Measurements from ENCODE around the gene ADGRV1.

Gene ADGRV1

DNA sequence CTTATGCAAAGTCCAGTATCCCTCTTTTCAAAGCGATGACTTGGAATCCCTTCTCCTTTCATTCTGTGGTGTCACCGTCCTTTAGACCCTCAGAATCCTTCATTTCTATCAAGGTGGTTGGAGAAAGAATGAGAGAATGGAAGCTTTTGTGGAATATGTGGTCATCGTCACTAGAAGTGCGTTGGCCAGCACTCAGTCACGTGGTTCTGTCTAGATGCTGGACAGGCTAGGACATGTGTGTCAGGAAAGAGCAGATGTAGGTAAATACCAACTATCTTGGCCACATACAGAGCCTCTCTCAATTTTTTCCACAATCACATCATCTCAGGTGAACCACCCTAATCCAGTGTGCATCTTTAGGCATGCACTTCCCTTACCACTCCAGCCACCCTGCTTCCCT, 618.5 kb downstream of the ADGRV1 start:
- no peak overlapping the region for H3K4me3 ChIP-seq (replicated peaks; ENCODE audit: insufficient read depth, low read length)
- TF ChIP-seq GABPA (IDR thresholded peaks at IDR 0.05; ENCODE audit: low read depth): no peak
- TF ChIP-seq POLR2AphosphoS5 (IDR thresholded peaks at IDR 0.05; ENCODE audit: low read depth): no peak
- TF ChIP-seq, protein P1, sequence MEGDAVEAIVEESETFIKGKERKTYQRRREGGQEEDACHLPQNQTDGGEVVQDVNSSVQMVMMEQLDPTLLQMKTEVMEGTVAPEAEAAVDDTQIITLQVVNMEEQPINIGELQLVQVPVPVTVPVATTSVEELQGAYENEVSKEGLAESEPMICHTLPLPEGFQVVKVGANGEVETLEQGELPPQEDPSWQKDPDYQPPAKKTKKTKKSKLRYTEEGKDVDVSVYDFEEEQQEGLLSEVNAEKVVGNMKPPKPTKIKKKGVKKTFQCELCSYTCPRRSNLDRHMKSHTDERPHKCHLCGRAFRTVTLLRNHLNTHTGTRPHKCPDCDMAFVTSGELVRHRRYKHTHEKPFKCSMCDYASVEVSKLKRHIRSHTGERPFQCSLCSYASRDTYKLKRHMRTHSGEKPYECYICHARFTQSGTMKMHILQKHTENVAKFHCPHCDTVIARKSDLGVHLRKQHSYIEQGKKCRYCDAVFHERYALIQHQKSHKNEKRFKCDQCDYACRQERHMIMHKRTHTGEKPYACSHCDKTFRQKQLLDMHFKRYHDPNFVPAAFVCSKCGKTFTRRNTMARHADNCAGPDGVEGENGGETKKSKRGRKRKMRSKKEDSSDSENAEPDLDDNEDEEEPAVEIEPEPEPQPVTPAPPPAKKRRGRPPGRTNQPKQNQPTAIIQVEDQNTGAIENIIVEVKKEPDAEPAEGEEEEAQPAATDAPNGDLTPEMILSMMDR (IDR thresholded peaks at IDR 0.05; ENCODE audit: insufficient read depth, low read length): no peak
- H3K27me3 ChIP-seq (ENCODE audit: insufficient read depth, poor library complexity, severe bottlenecking): no peaks in the 10 kb centered on the region
- no peak overlapping the region for H3K27ac ChIP-seq (replicated peaks)
- no peak for DNase-seq (ENCODE audit: low read depth in 1 of 2, low spot score in 1 of 2)

GRCh38 chr5:91177639-91178038, 619.0 kb downstream of the ADGRV1 start:
- no peak for DNase-seq (ENCODE audit: low read depth in 1 of 2, low spot score in 1 of 2)
- TF ChIP-seq, protein P1 (IDR thresholded peaks at IDR 0.05; ENCODE audit: insufficient read depth, low read length): no peak
- no peak for TF ChIP-seq GABPA (IDR thresholded peaks at IDR 0.05; ENCODE audit: low read depth)
- TF ChIP-seq REST (IDR thresholded peaks at IDR 0.05; ENCODE audit: insufficient replicate concordance, low read depth): no peak
- TF ChIP-seq POLR2AphosphoS5 (IDR thresholded peaks at IDR 0.05; ENCODE audit: low read depth): no peak
- no peak for TF ChIP-seq SPI1 (IDR thresholded peaks at IDR 0.05; ENCODE audit: borderline replicate concordance, low read depth)
- no peak overlapping the region for H3K4me3 ChIP-seq (replicated peaks; ENCODE audit: insufficient read depth, low read length)
- H3K27me3 ChIP-seq (ENCODE audit: insufficient read depth, poor library complexity, severe bottlenecking): no peaks in the 10 kb centered on the region
- H3K27ac ChIP-seq (replicated peaks): no peak overlapping the region

DNA sequence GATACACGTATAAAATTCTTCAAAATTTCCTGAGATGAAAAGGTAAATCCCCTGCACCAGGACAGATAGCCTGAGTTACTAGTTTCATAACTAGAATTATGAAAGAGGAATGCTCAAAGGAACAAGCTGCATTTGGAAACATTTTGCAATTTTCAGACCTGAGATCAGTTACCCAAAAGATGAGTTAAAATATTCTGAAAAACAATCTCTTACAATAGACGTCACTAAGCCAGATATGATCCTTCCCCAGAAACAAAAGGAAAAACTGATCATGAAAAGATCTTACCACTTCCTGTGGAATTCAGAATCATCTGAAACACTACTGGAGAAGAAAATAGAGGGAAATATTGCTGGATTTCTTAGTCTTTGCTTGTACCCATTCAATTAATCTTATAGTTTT, 619.9 kb downstream of the ADGRV1 start:
- peak in 1 of 2 experiments; percentile 43 for DNase-seq (ENCODE audit: low read depth in 1 of 2, low spot score in 1 of 2)
- Histone ChIP-seq H3K27ac (replicated peaks) (peak overlapping the region; percentile 35; the same call in 1 of the 2 replicates), H3K27me3 (ENCODE audit: insufficient read depth, poor library complexity, severe bottlenecking) (no peaks in the 10 kb centered on the region), H3K4me3 (replicated peaks; ENCODE audit: insufficient read depth, low read length) (no peak overlapping the region)
- TF ChIP-seq SPI1 (IDR thresholded peaks at IDR 0.05; ENCODE audit: borderline replicate concordance, low read depth) (no peak), POLR2AphosphoS5 (IDR thresholded peaks at IDR 0.05; ENCODE audit: low read depth) (no peak), REST (IDR thresholded peaks at IDR 0.05; ENCODE audit: insufficient replicate concordance, low read depth) (no peak), GABPA (IDR thresholded peaks at IDR 0.05; ENCODE audit: low read depth) (no peak)
- TF ChIP-seq, protein P1 (IDR thresholded peaks at IDR 0.05; ENCODE audit: insufficient read depth, low read length): no peak

DNA sequence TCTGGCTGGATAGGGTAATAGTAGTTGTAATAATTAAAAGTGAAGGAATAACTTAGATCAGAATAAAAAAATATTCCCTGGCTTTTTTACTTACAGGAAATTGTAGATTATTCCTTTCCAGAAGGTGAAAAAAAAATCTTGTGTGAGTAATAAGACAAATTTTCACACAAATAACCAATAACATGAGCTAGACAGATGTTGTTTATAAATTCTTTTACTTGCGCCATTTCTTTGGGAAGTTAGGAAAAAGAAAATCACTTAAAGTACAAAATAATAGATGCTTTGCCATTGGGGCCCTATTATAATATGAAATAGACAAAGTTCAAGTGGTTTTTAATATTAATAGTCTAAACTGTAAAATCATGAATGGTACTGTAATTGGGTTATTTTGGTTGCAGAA, 620.4 kb downstream of the ADGRV1 start:
- TF ChIP-seq POLR2AphosphoS5 (IDR thresholded peaks at IDR 0.05; ENCODE audit: low read depth): no peak
- TF ChIP-seq REST (IDR thresholded peaks at IDR 0.05; ENCODE audit: insufficient replicate concordance, low read depth): no peak
- no peak for TF ChIP-seq GABPA (IDR thresholded peaks at IDR 0.05; ENCODE audit: low read depth)
- TF ChIP-seq, protein P1 (IDR thresholded peaks at IDR 0.05; ENCODE audit: insufficient read depth, low read length): no peak
- no peak for TF ChIP-seq SPI1 (IDR thresholded peaks at IDR 0.05; ENCODE audit: borderline replicate concordance, low read depth)
- Histone ChIP-seq H3K27me3 (ENCODE audit: insufficient read depth, poor library complexity, severe bottlenecking) (no peaks in the 10 kb centered on the region), H3K4me3 (replicated peaks; ENCODE audit: insufficient read depth, low read length) (no peak overlapping the region), H3K27ac (replicated peaks) (no peak overlapping the region)
- no peak for DNase-seq (ENCODE audit: low read depth in 1 of 2, low spot score in 1 of 2)

Data from HL-60 (cell line).